Stimulated activated CD4-positive, alpha-beta T cell treated with anti-CD3 and anti-CD28 coated beads, Interleukin-1b, Interleukin-23, amount 100 ng/mL, for 24 hours (primary cell): ENCODE results near the gene BRCC3.

Experiments
- DNase-seq, 4 experiments: peaks; one replicate each; pipeline ENCODE4 v3.0.0-alpha.2; 2020; ENCODE audit warnings: low read depth in 4 of 4, low spot score in 1 of 4

BRCC3 gene

DNA sequence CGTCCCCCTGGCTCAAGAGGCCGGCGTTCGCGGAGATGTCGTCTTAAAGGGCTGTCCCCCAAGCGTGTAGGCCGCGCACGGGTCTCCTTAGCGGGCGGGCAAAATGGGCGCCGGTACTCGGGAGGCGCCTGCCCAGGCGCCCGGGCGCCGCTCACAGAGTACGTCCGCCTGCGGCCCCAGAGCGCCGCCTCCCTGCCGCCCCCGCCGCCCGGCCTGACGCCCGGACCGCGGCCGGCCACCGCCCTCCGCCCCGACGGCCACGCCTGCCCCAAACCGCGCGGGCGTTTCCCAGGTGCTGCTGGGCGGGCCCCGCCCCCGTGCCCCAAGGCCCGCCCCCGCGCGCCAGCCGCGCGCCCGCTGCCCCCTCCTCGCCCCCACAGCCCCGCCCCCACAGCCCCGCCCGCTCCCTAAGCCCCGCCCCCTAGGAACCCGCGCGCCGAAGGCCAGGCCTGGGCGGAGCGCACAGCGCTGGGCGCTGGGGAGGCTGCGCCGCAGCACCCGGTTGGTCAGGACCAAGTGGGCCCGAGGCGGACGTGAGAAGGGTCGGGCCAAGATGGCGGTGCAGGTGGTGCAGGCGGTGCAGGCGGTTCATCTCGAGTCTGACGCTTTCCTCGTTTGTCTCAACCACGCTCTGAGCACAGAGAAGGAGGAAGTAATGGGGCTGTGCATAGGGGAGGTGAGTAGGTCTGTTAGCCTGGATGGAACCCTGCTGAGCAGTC lies at the start of gene BRCC3, which contains the start of the genes CMC4 and MTCP1:
TSS of gene BRCC3 (plus strand) at position 534 of the 719 bp plus-strand sequence. CDS start at position 554, 20 bp downstream.
TSS of gene CMC4 (minus strand) at position 162 of the 719 bp plus-strand sequence. CDS start 7,113 bp downstream, outside the sequence.
TSS of gene MTCP1 (minus strand) at position 162 of the 719 bp plus-strand sequence. CDS start 5,126 bp downstream, outside the sequence.
- DNase-seq, result peak; percentile 42 to 68 (median 61)

- no peak for DNase-seq
Observed at GRCh38 chrX:155022585-155022984, 48.7 kb upstream of the BRCC3 start, which contains the start of gene F8. F8 (minus strand) TSS chrX:155022723; CDS start chrX:155022552, 171 bp downstream.

- no peak for DNase-seq
Observed at GRCh38 chrX:155023907-155024833, 47.1 kb upstream of the BRCC3 start.

DNA sequence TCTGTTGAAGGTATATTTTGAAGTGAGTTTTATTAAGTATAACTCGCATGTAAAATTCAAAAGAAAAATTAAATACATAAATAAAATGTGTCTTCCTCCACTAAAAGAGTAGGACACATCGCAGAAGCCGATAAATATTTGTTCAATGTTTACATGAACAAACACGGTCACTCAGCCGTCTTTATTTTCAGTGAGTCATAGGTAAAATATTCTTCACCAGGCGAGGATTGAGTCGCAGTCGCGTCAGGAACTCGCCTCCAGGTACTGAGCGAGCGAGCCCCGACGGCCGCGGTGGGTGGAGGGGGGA lies 44.9 kb upstream of the BRCC3 start:
- DNase-seq, result no peak

- DNase-seq, result peak; percentile 64 to 80 (median 72)
Observed at GRCh38 chrX:155026727-155027508, 44.4 kb upstream of the BRCC3 start, which contains the start of gene FUNDC2. FUNDC2 (plus strand) TSS chrX:155026844; CDS start chrX:155026939, 95 bp downstream.

DNA sequence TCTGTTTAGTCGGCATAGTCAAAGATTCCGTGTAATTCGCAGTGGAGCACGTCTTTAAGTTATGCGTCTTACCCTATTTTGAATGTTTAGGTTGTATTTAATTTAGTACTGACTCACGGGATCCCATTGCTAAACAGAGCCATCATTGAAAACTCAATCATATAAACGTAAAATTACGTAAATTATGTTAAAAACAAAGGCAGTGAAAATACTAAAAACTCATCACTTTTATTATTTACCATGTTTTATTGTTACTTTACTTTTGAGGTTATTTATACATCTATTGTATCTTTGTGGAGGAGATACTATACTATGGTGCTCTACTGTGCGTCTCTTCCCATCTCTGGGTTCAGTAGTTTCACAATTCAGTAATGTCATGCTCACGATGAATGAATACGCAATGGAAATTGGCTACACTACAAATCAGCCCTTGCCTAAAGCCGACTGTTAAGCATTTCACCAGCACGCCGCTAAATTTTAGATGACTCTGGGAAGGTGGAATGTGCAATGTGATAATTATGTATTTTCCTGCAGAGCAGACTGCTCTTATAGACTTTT lies 43.7 kb upstream of the BRCC3 start:
- no peak for DNase-seq

DNA sequence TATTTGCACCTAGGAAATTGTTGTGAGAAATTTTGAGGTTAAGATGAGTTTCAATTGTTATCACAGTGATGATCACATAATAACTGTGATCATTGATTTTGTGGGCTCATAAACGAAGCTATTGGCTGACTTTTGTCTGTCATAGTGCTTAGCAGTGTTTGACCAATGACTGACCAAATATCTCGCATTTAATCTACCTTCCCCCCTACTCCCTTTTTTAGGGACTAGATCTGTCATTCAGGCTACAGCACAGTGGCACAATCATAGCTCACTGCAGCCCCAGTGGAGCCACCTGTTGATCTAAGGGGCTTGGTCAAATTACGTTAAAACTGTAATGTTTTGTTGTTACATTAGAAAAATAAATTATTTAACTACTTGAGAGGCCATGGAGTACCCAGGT lies 43.2 kb upstream of the BRCC3 start:
- no peak for DNase-seq

- no peak for DNase-seq
Observed at GRCh38 chrX:155028877-155029291, 42.4 kb upstream of the BRCC3 start.

DNA sequence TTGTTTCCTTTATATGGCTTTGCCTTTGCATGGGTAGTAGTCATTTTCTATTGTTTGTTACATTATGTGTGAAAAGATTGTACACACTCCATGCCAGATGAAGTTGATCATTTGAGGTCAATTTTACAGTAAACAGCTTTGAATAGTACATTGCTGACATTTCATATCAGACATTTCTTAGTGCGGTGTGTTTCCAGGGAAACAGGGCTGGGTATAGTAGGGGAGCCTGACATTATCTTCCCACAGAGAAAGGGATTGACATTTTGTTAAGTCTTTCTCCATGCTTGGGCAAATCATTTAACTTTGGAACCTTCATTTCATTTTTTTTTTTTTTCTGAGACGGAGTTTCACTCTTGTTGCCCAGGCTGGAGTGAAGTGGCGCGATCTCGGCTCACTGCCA lies 39.7 kb upstream of the BRCC3 start:
- no peak for DNase-seq

DNA sequence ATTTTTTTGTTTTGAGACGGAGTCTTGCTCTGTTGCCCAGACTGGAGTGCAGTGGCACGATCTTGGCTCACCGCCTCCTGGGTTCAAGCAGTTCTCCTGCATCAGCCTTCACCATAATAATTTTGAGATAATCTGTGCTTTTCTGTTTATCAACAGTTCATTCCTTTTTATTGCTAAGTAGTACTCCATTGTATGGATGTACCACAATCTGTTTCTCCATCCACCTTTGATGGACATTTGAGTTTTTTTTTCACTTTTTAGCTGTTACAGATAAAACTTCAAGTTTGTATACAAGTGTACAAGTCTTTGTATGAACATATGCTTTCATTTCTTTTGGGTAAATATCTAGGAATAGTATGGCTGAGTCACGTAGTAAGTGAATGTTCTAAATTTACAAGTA lies 35.6 kb upstream of the BRCC3 start:
- no peak for DNase-seq

GRCh38 chrX:155046129-155046810 lies 25.0 kb upstream of the BRCC3 start:
- DNase-seq, result no peak

GRCh38 chrX:155046811-155047528 lies 24.3 kb upstream of the BRCC3 start:
- DNase-seq, result no peak

GRCh38 chrX:155048977-155049619 lies 22.2 kb upstream of the BRCC3 start:
- DNase-seq, result no peak

DNA sequence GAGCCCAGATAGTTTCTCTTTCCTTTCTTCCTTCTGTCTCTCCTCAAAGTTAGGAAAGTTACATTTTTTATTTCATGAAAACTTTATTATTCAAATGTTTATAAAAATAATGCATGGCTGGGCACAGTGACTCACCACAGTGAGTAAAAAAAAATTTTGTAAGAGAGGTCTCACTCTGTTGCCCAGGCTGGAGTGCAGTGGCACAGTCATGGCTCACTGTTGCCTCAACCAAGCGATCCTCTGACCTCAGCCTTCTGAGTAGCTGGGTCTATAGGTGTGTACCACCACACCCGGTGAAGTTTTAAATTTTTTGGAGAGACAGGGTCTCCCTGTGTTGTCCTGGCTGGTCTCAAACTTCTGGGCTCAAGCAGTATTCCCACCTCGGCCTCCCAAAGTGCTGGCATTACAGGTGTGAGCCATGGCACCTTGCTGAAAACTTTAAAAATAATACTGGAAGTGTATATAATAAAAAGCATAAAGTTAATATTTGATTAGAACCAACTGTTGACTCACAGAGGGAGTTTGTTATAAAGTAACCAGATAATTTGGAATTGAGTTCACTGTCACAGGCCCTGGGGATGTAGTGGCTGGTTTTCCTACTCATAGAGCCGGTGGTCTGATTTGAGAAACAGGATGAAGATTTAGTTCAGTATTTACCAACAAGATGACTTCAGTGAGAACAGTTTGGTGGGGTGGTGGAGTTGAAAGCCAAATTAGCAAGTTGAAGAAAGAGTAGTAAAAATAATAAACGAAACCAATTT lies 18.4 kb upstream of the BRCC3 start:
- DNase-seq, result no peak

DNA sequence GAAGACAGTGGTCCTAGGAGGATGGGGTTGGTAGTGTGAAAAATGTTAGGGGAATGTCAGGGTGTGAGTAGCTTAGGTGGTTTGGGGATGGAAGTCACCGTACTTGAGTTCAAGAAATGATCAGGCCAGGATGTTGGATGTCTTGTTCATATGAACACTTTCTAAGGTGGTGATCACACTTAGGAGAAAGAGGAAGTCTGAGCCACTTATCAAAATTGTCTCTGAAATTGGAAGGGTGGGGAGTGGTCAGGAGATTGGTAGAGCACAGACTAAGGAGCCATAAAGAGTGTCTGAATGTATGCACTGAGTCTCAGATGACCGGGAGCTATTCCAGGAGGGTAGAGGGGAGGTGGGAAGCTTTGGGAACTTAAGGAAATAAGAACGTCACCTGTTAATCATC lies 17.7 kb upstream of the BRCC3 start:
- no peak for DNase-seq

- no peak for DNase-seq
Observed at GRCh38 chrX:155054255-155054654, 17.1 kb upstream of the BRCC3 start.

DNA sequence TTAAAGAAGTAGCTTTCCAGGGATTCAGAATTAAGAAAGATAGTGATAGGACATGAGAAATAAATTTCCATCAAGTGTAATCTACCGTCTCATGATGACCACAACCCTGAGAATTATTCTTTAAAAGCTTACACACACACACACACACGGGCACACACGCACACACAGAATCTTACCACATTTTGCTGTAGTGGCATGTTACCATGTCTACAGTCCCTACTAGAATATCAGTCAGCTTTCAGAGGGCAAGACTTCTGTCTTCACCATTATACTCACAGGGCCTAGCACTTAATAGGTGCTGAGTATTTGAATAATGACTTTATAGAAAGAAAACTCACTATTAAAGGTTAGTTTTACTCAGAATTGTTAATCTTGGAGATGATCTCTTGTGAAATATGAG lies 15.8 kb upstream of the BRCC3 start:
- DNase-seq, result no peak

DNA sequence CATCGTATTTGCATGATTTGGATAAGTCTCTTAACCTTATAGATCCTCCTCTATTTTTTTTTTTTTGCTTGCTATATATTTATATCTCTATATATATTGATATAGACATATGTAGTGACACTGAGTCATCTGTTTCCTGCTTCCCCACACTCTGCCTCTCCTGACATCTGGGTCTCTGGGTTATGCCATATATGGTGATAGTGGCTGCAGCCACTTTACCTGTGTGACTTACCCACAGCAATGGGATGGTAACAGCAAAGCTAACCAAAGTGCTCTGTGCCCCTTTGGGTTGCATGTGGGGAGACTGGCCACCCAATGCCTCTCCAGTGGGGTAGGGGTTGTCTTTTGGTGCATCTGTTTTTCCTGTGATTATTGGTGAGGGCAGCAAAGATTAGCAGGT lies 14.8 kb upstream of the BRCC3 start:
- DNase-seq, result no peak
